Activated CD4-positive, CD25-positive, alpha-beta regulatory T cell (primary cell): ENCODE measurements around the gene UPF2.
"Not testable (repeated sequence)": the region's sequence is repeated elsewhere in the genome, so short reads cannot be mapped to it uniquely, and the experiment has no call there.

Experiments
- DNase-seq, 4 experiments: peaks; one replicate each; lab custom pipeline; 2025; lab: John Stamatoyannopoulos, UW

The UPF2 gene

GRCh38 chr10:11901833-11902475 lies 140.7 kb downstream of the UPF2 start:
- no peak for DNase-seq

- no peak for DNase-seq
Measured at GRCh38 chr10:11901454-11901832, 141.2 kb downstream of the UPF2 start.

- no peak for DNase-seq
Measured at GRCh38 chr10:11901036-11901301, 141.6 kb downstream of the UPF2 start.

- DNase-seq = no peak
Measured at GRCh38 chr10:11899067-11899876, 143.3 kb downstream of the UPF2 start.

- DNase-seq = no peak
Measured at GRCh38 chr10:11898372-11899066, 144.1 kb downstream of the UPF2 start.

- no peak for DNase-seq
Measured at GRCh38 chr10:11898033-11898371, 144.6 kb downstream of the UPF2 start.

GRCh38 chr10:11896549-11897200 lies 145.9 kb downstream of the UPF2 start:
- no peak for DNase-seq

- DNase-seq = no peak
Measured at GRCh38 chr10:11895598-11895997, 147.0 kb downstream of the UPF2 start.

GRCh38 chr10:11895108-11895466 lies 147.5 kb downstream of the UPF2 start:
- no peak for DNase-seq

- DNase-seq = no peak
Measured at GRCh38 chr10:11894381-11895107, 148.1 kb downstream of the UPF2 start.

- no peak for DNase-seq
Measured at GRCh38 chr10:11893749-11894278, 148.8 kb downstream of the UPF2 start.

- DNase-seq = no peak
Measured at GRCh38 chr10:11891776-11892486, 150.7 kb downstream of the UPF2 start.

GRCh38 chr10:11889263-11889662 lies 153.3 kb downstream of the UPF2 start:
- not testable (repeated sequence) for DNase-seq

GRCh38 chr10:11887381-11888227 lies 155.0 kb downstream of the UPF2 start:
- DNase-seq = no peak

- DNase-seq = no peak
Measured at GRCh38 chr10:11886851-11887250, 155.8 kb downstream of the UPF2 start.

- no peak for DNase-seq
Measured at GRCh38 chr10:11886138-11886474, 156.5 kb downstream of the UPF2 start.

- no peak for DNase-seq
Measured at GRCh38 chr10:11885437-11886137, 157.0 kb downstream of the UPF2 start.

GRCh38 chr10:11884706-11885423 lies 157.7 kb downstream of the UPF2 start:
- no peak for DNase-seq
